Measurements from ENCODE around the gene PSMA6. TPM values are rescaled to one million over a fixed set of nuclear protein-coding genes. Genes with fewer than 3 reads are reported as not detected.
"Not testable (repeated sequence)": the region's sequence is repeated elsewhere in the genome, so short reads cannot be mapped to it uniquely, and the experiment has no call there.

Gene PSMA6
- total and polyA plus RNA-seq, 2 experiments from 2014 or later: 171 to 225 TPM

- H4K20me1 ChIP-seq (ENCODE audit: insufficient read depth): no peaks in the 10 kb centered on the region
- H3K27me3 ChIP-seq (replicated peaks; ENCODE audit: insufficient read depth): no peaks in the 10 kb centered on the region
- H3K4me3 ChIP-seq: no peak overlapping the region
- H3K79me2 ChIP-seq (ENCODE audit: insufficient read depth): no peaks in the 10 kb centered on the region
- H3K4me2 ChIP-seq (ENCODE audit: unreplicated experiment): no peak overlapping the region
- no peaks in the 10 kb centered on the region for H3K9me2 ChIP-seq (ENCODE audit: insufficient read depth)
- no peak for DNase-seq
- H3K9me3 ChIP-seq (ENCODE audit: low read depth): no peaks in the 10 kb centered on the region
- no peak overlapping the region for H3K27ac ChIP-seq
- no peak overlapping the region for H2AFZ ChIP-seq
- in situ Hi-C loops (cut with MboI): no loop called here
- H3K4me1 ChIP-seq (ENCODE audit: insufficient read depth): peaks cover 9% of the 10 kb centered on the region; the same call in 1 of the 2 replicates
- H3F3A ChIP-seq (ENCODE audit: insufficient read depth): peaks cover 4% of the 10 kb centered on the region
- 71 to 74% methylated on average over 10 of the region's 10 CpGs for WGBS, 2 experiments (ENCODE audit: low coverage in 1 of 2, low lambda C conversion rate in 2 of 2, missing lambda C conversion rate in 2 of 2)
- no peaks in the 10 kb centered on the region for H3K36me3 ChIP-seq (ENCODE audit: low read depth)
- TF ChIP-seq EZH2 (IDR thresholded peaks at IDR 0.05; ENCODE audit: insufficient read depth, poor library complexity, severe bottlenecking): no peak
- TF ChIP-seq EZH2phosphoT487 (IDR thresholded peaks at IDR 0.05; ENCODE audit: insufficient read depth, low read depth): no peak
- no peak overlapping the region for H3K9ac ChIP-seq
Measured at GRCh38 chr14:35353409-35354172, 61.4 kb downstream of the PSMA6 start.

GRCh38 chr14:35355235-35355634 lies 63.1 kb downstream of the PSMA6 start:
- H3K4me1 ChIP-seq (ENCODE audit: insufficient read depth); H3K79me2 ChIP-seq (ENCODE audit: insufficient read depth); H3F3A ChIP-seq (ENCODE audit: insufficient read depth); H3K9ac ChIP-seq; H3K4me2 ChIP-seq (ENCODE audit: unreplicated experiment); H4K20me1 ChIP-seq (ENCODE audit: insufficient read depth); H3K27me3 ChIP-seq (replicated peaks; ENCODE audit: insufficient read depth); H3K9me3 ChIP-seq (ENCODE audit: low read depth); DNase-seq; in situ Hi-C loops (cut with MboI); H3K27ac ChIP-seq; H3K4me3 ChIP-seq; H2AFZ ChIP-seq; H3K9me2 ChIP-seq (ENCODE audit: insufficient read depth); H3K36me3 ChIP-seq (ENCODE audit: low read depth): not testable (repeated sequence)
- 94 to 96% methylated on average over 6 of the region's 6 CpGs for WGBS, 2 experiments (ENCODE audit: low coverage in 1 of 2, low lambda C conversion rate in 2 of 2, missing lambda C conversion rate in 2 of 2)

- Histone ChIP-seq H3K4me2 (ENCODE audit: unreplicated experiment) (peak overlapping the region; percentile 21), H3K9me2 (ENCODE audit: insufficient read depth) (no peaks in the 10 kb centered on the region), H3K79me2 (ENCODE audit: insufficient read depth) (no peaks in the 10 kb centered on the region), H3K9ac (no peak overlapping the region), H2AFZ (no peak overlapping the region), H3K27me3 (replicated peaks; ENCODE audit: insufficient read depth) (no peaks in the 10 kb centered on the region), H3K27ac (no peak overlapping the region), H3K4me1 (ENCODE audit: insufficient read depth) (peaks cover 9% of the 10 kb centered on the region; the same call in 1 of the 2 replicates), H3K9me3 (ENCODE audit: low read depth) (no peaks in the 10 kb centered on the region), H3K4me3 (no peak overlapping the region), H4K20me1 (ENCODE audit: insufficient read depth) (no peaks in the 10 kb centered on the region), H3K36me3 (ENCODE audit: low read depth) (no peaks in the 10 kb centered on the region), H3F3A (ENCODE audit: insufficient read depth) (peaks cover 4% of the 10 kb centered on the region)
- 52 to 59% methylated on average over 5 of the region's 5 CpGs for WGBS, 2 experiments (ENCODE audit: low coverage in 1 of 2, low lambda C conversion rate in 2 of 2, missing lambda C conversion rate in 2 of 2)
- DNase-seq: peak; percentile 60
- in situ Hi-C loops (cut with MboI): no loop called here
- no peak for TF ChIP-seq EZH2phosphoT487 (IDR thresholded peaks at IDR 0.05; ENCODE audit: insufficient read depth, low read depth)
- no peak for TF ChIP-seq EZH2 (IDR thresholded peaks at IDR 0.05; ENCODE audit: insufficient read depth, poor library complexity, severe bottlenecking)
Measured at GRCh38 chr14:35355981-35356841, 64.0 kb downstream of the PSMA6 start.

GRCh38 chr14:35359655-35360054 lies 67.5 kb downstream of the PSMA6 start:
- H3K4me1 ChIP-seq (ENCODE audit: insufficient read depth); H3K79me2 ChIP-seq (ENCODE audit: insufficient read depth); H3K4me3 ChIP-seq; H3K36me3 ChIP-seq (ENCODE audit: low read depth); in situ Hi-C loops (cut with MboI); H2AFZ ChIP-seq; H3K9me3 ChIP-seq (ENCODE audit: low read depth); H4K20me1 ChIP-seq (ENCODE audit: insufficient read depth); H3K9me2 ChIP-seq (ENCODE audit: insufficient read depth); H3K27ac ChIP-seq; DNase-seq; H3K27me3 ChIP-seq (replicated peaks; ENCODE audit: insufficient read depth); H3K4me2 ChIP-seq (ENCODE audit: unreplicated experiment); H3K9ac ChIP-seq; H3F3A ChIP-seq (ENCODE audit: insufficient read depth): not testable (repeated sequence)
- WGBS, 2 experiments (ENCODE audit: low coverage in 1 of 2, low lambda C conversion rate in 2 of 2, missing lambda C conversion rate in 2 of 2): 78 to 85% methylated on average over 7 of the region's 7 CpGs

Data from GM23248 (cell line).